ENCODE data around the gene SRGAP3. TPM values are rescaled to one million over a fixed set of nuclear protein-coding genes. Genes with fewer than 3 reads are reported as not detected.

The SRGAP3 gene
- total RNA-seq, 1 experiment from 2014 or later: 3.0 TPM

GRCh38 chr3:9040996-9041395 is 208.4 kb downstream of the SRGAP3 start:
- in situ Hi-C loops (cut with HindIII; ENCODE audit: low pct_unique_long_range_greater_than_20kb, low sequenced_read_pairs): no loop called here
- DNase-seq (ENCODE audit: low read depth, low spot score): no peak

- no peak for DNase-seq (ENCODE audit: low read depth, low spot score)
- in situ Hi-C loops (cut with HindIII; ENCODE audit: low pct_unique_long_range_greater_than_20kb, low sequenced_read_pairs): no loop called here
These were observed 212.2 kb downstream of the SRGAP3 start for GRCh38 chr3:9037144-9037711.

DNA sequence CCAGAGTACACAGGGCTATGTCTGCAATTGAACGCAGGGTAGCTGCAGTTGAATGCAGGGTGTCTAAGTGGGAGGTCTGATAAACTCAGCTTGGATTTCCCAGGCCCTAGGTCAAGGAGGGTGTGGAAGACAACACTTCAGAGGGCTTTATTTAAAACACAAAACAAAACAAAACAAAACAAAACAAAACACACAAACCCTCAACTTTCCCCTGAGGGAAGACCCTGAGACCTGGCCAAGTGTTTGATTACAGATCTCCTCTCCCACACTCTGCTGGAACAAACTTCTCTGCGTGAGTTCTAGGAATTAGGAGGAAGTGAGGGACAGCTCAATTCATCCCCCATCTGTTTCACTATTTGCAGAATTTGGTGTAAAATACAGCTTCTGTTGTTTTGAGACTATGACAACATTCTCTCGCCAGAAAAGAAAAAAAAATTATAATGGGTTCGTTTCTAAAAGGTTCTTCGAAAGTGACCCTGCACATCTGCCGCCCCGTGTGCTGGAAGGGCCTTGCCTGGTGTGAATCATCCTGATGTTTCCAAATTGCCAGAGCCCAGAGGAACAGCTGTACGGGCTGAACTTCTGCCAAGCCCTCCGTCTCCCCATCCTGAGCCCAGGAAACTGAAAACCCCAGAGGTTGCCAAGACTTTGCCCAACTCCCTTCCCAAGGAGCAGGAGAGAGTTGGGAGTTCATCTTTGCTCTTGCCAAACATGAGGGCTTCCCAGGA is 212.9 kb downstream of the SRGAP3 start:
- in situ Hi-C loops (cut with HindIII; ENCODE audit: low pct_unique_long_range_greater_than_20kb, low sequenced_read_pairs): no loop called here
- no peak for DNase-seq (ENCODE audit: low read depth, low spot score)

GRCh38 chr3:9035961-9036360 is 213.5 kb downstream of the SRGAP3 start:
- DNase-seq (ENCODE audit: low read depth, low spot score): no peak
- in situ Hi-C loops (cut with HindIII; ENCODE audit: low pct_unique_long_range_greater_than_20kb, low sequenced_read_pairs): no loop called here

DNA sequence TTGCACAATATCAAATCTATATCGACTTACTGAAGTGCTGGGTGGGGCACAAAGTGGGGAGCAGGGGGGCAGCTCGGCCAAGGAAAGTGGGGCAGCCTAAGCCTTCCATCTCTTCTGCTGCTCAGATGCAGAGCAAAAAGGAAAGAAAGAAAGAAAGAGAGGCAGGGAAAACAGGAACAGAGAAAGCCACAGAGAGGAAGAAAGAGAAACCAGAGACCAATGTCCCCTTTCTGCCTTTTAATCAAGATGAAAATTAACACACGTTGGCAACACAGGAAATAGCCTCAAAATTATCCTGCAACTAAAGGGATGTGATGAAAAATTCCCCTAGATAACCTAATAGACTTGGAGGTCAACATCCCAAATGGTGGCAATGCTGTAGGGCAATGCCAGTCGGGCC is 214.0 kb downstream of the SRGAP3 start:
- no peak for DNase-seq (ENCODE audit: low read depth, low spot score)
- in situ Hi-C loops (cut with HindIII; ENCODE audit: low pct_unique_long_range_greater_than_20kb, low sequenced_read_pairs): no loop called here

GRCh38 chr3:9033867-9034266 is 215.6 kb downstream of the SRGAP3 start:
- DNase-seq (ENCODE audit: low read depth, low spot score): no peak
- in situ Hi-C loops (cut with HindIII; ENCODE audit: low pct_unique_long_range_greater_than_20kb, low sequenced_read_pairs): no loop called here

- in situ Hi-C loops (cut with HindIII; ENCODE audit: low pct_unique_long_range_greater_than_20kb, low sequenced_read_pairs): no loop called here
- DNase-seq (ENCODE audit: low read depth, low spot score): no peak
These were observed 217.1 kb downstream of the SRGAP3 start for GRCh38 chr3:9032231-9032777.

GRCh38 chr3:9030034-9030433 is 219.4 kb downstream of the SRGAP3 start:
- DNase-seq (ENCODE audit: low read depth, low spot score): no peak
- in situ Hi-C loops (cut with HindIII; ENCODE audit: low pct_unique_long_range_greater_than_20kb, low sequenced_read_pairs): no loop called here

DNA sequence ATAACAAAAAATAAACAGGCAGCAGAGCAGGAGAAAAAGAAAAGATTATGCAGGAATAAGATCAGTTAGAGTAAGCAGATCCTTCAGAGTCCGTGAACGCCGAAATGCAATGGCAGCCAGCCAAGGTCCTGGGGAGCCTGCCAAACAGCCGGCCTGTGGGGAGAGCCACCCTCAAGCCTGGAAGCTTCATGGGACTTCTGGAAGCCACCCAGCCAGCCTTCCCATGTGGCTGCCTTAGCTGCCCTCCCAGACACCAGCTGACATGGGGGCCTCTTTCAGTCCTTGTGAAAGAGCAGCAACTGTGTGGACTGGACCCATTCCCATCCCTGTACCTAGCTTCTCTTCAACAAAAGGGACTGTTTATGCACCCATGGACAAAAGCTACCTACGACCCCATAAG is 221.3 kb downstream of the SRGAP3 start:
- DNase-seq (ENCODE audit: low read depth, low spot score): no peak
- in situ Hi-C loops (cut with HindIII; ENCODE audit: low pct_unique_long_range_greater_than_20kb, low sequenced_read_pairs): no loop called here

- in situ Hi-C loops (cut with HindIII; ENCODE audit: low pct_unique_long_range_greater_than_20kb, low sequenced_read_pairs): no loop called here
- no peak for DNase-seq (ENCODE audit: low read depth, low spot score)
These were observed 223.0 kb downstream of the SRGAP3 start for GRCh38 chr3:9026320-9027045.

DNA sequence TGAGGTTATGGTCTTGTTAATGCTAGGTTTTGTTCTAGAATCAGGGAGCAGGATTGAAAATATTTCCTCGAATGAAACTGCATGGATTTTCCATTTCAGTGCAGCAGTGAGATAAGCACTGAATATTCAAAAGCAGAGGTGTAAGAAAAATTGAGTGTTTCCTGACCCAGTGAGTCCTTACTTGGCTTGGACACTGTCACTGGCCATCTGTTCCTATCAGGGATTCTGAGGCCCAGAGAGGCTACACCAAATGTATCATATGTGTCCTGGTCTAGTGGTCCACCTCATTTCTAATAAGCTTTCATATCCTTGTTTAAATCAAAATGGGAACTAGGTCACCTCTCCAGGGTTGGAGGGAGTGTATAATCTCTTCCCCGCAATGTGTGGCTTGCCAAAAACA is 225.1 kb downstream of the SRGAP3 start:
- no peak for DNase-seq (ENCODE audit: low read depth, low spot score)
- in situ Hi-C loops (cut with HindIII; ENCODE audit: low pct_unique_long_range_greater_than_20kb, low sequenced_read_pairs): no loop called here

- no peak for DNase-seq (ENCODE audit: low read depth, low spot score)
- in situ Hi-C loops (cut with HindIII; ENCODE audit: low pct_unique_long_range_greater_than_20kb, low sequenced_read_pairs): no loop called here
These were observed 226.2 kb downstream of the SRGAP3 start for GRCh38 chr3:9023226-9023590.

GRCh38 chr3:9022305-9023225 is 226.9 kb downstream of the SRGAP3 start:
- in situ Hi-C loops (cut with HindIII; ENCODE audit: low pct_unique_long_range_greater_than_20kb, low sequenced_read_pairs): no loop called here
- DNase-seq (ENCODE audit: low read depth, low spot score): no peak

- DNase-seq (ENCODE audit: low read depth, low spot score): no peak
- in situ Hi-C loops (cut with HindIII; ENCODE audit: low pct_unique_long_range_greater_than_20kb, low sequenced_read_pairs): no loop called here
These were observed 228.0 kb downstream of the SRGAP3 start for GRCh38 chr3:9021271-9022009.

DNA sequence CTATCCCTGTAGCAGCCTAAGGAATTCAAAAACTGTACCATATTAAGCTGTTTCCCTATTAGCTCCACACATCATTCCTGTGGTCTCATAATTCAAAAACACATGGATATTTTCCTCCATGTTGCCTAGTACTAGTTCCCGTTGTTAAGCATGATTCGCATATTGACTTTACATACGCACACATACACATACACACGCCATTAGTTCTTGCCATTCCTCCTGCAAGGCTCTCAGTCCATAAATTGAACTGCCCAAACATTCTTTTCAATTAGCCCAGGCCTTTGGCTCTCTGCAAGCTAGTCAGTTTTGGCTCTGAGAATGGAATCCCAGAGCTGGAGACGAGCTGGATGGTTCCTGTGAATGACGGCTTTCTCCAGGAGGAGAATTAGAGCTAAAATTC is 229.0 kb downstream of the SRGAP3 start:
- in situ Hi-C loops (cut with HindIII; ENCODE audit: low pct_unique_long_range_greater_than_20kb, low sequenced_read_pairs): no loop called here
- no peak for DNase-seq (ENCODE audit: low read depth, low spot score)

- in situ Hi-C loops (cut with HindIII; ENCODE audit: low pct_unique_long_range_greater_than_20kb, low sequenced_read_pairs): no loop called here
- no peak for DNase-seq (ENCODE audit: low read depth, low spot score)
These were observed 230.0 kb downstream of the SRGAP3 start for GRCh38 chr3:9019259-9019961.

- DNase-seq (ENCODE audit: low read depth, low spot score): no peak
- in situ Hi-C loops (cut with HindIII; ENCODE audit: low pct_unique_long_range_greater_than_20kb, low sequenced_read_pairs): no loop called here
These were observed 234.2 kb downstream of the SRGAP3 start for GRCh38 chr3:9015250-9015649.

All from SK-MEL-5 (cell line).